Astrocyte (in vitro differentiated cells and primary cell): ENCODE measurements around the gene NCLN.

Experiments used
- CTCF ChIP-seq: IDR thresholded peaks from 2 replicates; pipeline ENCODE4 v1.5.1; 2011; ENCODE audit warnings: low read depth, mild to moderate bottlenecking, inconsistent platforms, low read length, moderate library complexity; ENCODE audit not compliant: insufficient read depth
- EZH2 ChIP-seq: IDR thresholded peaks from 2 replicates; pipeline ENCODE4 v1.6.1; 2012; ENCODE audit warnings: mild to moderate bottlenecking, low read length, inconsistent platforms; ENCODE audit not compliant: insufficient read depth

- TF ChIP-seq CTCF (no peak), EZH2 (no peak)
Observed at GRCh38 chr19:3196933-3197205, 11.1 kb downstream of the NCLN start.
